GM19455 (cell line): ENCODE data around the gene EML3.
"Not testable (repeated sequence)": the region's sequence is repeated elsewhere in the genome, so short reads cannot be mapped to it uniquely, and the experiment has no call there.

Experiments used
- ATAC-seq: cut with Tn5 transposase; IDR thresholded peaks from one replicate; pipeline ENCODE4 v1.9.1; 2021; ENCODE audit not compliant: unreplicated experiment

The EML3 gene

GRCh38 chr11:62621027-62621566 lies 8.5 kb upstream of the EML3 start:
- ATAC-seq, result no peak

GRCh38 chr11:62616957-62617356 lies 4.4 kb upstream of the EML3 start:
- ATAC-seq, result not testable (repeated sequence)

DNA sequence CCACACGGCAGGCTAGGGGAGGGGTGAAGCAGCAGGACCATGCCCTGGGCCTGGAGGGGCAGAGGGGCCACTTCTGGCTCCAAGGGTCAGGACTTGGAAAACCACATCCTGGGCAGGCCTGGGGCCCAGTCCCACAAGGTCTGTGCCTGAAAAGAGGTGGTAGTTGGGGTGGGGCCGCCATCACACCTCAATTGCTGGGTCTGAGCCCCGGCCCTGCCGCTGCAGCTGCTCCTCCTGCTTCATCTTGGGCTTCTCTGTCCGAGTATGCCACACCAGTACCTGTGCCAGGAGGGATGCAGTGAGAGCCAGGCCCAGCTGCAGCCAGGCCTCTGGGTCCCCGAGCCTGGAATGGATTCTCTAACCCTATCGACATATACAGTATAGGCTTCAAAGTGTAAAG lies 2.9 kb upstream of the EML3 start:
- no peak for ATAC-seq

DNA sequence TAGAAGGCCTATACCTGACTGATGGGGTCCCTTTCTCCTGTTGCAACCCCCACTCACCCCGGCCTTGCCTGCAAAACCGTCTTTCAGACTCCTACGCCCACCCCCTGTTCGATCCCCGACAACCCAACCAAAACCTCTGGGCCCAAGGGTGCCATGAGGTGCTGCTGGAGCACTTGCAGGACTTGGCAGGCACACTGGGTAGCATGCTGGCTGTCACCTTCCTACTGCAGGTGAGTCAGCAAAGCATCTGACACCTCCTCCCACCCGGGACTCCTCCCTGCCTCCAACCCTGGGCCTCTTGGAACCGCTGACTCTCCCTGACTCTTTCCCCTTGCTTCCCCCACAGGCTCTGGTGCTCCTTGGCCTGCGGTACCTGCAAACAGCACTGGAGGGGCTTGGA lies 1.7 kb upstream of the EML3 start:
- no peak for ATAC-seq

- no peak for ATAC-seq
These were observed 760 bp upstream of the EML3 start for GRCh38 chr11:62613291-62613778.

GRCh38 chr11:62611705-62612365 lies 740 bp downstream of the EML3 start:
- peak; percentile 23 for ATAC-seq

DNA sequence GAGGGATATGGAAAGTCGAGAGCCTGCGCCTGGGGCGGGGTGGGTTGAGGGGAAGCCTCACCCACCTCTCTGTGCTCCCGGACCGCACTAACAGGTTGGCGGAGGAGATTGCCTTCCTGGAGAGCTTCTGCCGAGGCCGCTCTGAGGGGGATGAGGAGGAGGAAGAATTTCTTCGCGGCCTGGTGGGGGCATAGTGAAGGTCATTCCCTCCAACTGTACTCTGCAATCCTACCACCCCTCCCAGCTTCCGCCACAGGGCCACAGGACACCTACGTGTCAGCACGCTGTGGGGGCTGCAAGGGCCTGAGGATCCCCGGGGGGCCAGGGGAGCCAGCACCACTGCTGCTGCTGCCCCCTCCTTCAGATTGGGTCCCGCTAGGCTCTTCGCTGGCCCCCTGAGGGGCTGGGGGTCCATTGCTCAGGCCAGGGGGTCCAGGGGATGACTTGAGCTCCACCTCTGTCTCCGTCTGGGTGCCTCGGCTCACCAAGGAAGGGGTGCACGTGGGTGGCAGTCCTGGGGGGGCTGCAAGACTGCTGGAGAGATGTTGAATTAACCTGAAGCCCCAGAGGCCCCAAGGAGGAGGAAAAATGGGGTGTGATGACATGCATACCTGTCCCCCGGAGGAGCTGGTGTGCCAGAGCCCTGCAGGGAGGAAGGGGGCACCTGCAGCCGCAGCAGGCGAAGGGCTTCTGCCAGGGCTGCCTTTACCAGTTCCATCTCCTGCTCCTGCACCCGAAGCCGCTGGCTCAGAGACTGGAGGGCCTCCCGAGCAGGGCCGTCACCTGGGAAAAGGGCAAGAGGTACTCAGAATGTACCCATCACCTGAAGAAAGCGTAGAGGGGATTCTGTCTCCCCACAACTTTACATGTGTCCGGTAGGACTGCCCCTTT lies 1.5 kb downstream of the EML3 start:
- no peak for ATAC-seq

DNA sequence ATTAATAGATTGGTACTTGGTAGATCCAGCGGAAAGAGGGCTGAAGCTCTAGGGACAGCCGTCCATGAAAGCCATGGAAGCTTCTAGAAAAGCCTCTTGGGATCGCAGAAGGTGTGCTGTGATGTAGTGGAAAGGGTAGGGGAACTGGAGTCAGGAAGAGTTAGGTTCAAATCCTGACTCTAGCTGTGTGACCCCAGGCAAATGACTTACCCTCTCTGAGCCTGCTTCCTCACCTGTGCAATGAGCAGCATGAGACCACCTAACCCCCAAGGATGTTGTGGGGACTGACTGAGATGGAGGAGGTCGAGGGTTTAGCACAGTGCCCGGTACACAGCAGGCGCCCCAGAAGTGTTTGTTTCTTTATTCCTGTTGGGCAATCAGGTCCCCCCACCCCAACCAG lies 2.2 kb downstream of the EML3 start:
- no peak for ATAC-seq

GRCh38 chr11:62608776-62609175 lies 3.8 kb downstream of the EML3 start:
- no peak for ATAC-seq

- ATAC-seq, result no peak
These were observed 4.9 kb downstream of the EML3 start for GRCh38 chr11:62607714-62608113.

DNA sequence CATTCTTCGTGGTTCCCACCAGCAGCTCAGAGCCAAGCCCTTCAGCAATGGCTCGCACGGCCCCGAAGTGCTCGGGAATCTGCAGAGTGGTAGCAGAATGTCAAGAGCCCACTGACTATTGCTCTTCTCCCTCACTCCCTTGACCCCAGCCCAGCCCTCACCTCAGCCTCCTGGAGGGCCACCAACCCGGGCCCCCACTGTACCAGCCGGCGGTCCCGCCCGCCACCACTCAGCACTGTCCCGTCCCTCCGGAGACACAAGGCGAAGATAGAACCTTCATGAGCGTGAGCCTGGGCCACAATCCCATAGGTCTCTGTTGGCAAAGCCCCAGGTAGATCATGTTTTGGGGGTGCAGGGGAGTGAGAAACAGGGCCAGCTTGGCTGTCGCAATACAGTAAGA lies 6.7 kb downstream of the EML3 start:
- ATAC-seq, result no peak

DNA sequence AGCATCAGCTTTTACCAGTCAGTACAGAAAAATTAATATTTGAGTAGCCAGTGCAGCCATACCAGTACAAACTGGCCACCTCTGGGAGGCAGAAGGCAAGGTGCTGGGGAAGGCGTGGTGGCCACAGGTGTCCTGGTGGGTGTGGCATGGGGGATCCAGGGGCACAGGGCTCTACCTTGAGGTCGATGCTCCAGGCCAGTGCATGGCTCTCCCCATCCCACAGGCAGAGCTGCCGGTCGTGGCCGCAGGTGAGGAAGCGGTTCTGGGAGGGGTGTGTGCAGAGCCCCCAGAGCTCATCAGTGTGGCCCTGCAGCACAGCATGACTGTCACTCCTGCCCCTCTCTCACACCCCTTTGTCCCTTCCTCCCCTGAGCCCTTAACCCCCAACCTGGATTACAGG lies 7.1 kb downstream of the EML3 start:
- ATAC-seq, result no peak

DNA sequence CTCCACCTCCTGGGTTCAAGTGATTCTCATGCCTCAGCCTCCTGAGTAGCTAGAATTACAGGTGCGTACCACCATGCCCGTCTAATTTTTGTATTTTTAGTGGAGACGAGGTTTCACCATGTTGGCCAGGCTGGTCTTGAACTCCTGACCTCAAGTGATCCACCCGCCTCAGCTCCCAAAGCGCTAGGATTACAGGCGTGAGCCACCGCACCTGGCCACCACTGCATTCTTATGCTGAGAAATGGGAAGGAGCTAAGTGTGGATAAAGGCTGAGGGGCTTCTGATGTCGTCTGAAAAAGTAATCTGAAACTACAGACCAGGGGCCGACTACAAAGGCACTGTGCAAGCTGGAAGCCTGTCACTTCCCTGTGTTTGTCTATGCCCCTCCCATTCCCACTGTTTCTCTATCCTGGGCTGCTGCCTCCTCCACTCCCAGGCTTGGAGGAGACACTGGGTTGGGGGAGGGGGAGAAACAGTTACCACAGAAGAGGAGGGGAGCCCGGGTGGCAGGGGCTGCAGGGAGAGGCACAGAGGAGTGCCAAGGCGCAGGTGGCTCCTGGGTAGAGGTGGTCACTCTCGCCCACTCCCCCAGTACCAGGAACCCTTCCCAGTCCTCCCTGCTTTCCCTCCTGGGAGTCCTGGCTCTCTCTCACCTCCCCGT lies 8.0 kb downstream of the EML3 start:
- no peak for ATAC-seq

DNA sequence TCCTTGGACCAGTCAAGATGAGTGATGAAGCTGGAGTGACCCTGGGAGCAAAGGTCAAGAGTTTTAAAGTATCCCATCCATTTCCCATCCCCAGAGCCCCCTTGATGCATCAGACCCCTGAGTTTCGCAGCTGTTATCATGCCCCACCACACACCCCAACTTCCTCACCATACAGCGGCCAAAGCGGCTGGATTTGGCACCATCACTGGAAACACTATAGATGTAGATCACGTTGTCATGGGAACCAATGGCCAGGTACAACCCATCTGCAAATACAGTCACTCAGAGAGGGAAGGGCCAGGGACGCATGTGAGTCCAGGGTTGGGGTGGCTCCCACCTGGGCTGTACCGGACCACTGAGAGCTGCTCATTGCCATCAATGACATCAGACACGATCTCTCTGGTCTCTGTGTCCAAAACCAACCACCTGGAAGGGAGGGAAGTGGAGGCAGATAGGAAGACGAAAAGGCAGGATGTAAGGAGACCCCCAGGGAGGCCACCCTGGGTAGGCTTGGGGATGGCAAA lies 8.7 kb downstream of the EML3 start:
- ATAC-seq, result no peak

DNA sequence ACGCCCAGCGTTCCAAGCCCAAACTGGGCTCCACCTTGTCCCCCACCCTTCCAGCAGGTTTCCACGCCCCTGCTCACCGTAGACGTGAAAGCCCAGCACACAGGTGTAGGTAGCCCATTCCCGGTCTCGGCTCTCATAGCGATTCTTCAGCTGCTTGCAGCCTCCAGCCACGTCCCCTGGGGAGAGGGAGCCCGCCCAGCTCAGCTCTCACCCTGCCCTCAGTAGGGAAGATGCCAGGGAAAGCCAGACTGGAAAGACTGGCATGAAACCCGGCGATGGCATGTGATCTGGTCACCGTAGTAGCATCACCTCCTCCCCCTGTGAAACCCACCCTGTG lies 9.5 kb downstream of the EML3 start:
- ATAC-seq, result no peak

- no peak for ATAC-seq
These were observed 10.2 kb downstream of the EML3 start for GRCh38 chr11:62602141-62603071.

DNA sequence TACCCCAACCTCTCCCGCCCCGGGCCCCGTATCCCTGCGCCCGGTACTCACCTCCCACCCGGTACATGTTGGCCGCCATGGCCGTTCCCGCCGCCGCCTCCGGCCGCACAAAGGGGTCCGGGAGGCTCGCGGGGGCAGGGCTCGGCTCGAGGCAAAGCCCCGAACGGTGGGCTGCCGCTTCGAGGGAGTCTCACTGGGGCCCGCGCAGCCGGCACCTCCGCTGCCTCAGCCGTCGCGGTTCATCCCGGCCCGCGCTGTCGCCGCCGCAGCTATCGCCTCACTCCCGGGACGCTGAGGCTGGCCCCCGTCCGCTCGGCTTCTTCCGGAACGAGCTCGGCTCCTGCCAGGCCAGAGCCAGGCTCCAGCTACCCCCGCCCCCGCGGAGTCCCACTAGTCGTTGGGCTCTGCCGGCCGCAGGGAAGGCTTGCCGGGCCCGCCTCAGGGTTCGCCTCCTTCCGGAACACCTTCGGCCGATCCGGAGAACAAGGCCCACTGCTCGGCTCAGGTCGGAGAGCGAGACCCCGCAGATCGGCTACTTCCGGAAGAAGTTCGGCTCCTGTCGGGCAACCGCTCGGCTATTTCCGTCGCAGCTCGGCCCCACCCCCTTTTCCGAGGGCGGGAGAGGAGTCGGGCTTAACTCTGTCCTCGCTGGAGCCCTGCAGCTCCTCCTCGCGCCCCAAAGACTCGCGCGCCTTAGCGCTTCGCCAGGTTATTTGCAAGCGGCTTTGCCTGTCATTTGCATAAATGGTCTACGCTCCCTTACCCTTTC lies 11.0 kb downstream of the EML3 start, which contains the start of gene MTA2:
TSS of gene MTA2 (minus strand) at position 494 of the 769 bp plus-strand sequence. CDS start at position 79, 415 bp downstream.
- peak; percentile 73 for ATAC-seq

DNA sequence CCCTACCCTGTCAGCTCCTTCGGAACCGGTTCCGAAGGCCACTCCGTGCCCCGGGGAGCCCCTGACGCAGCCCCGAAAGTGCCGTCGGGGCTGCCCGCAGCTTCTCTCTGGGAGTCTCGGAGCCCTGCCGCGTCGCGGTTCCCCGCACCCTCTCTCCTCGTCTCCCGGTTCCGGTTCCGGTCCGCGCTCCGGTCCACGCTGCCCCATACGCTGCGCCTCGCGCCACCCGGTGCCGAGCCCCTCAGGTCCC lies 11.5 kb downstream of the EML3 start:
- peak; percentile 9 for ATAC-seq

GRCh38 chr11:62600367-62601121 lies 12.0 kb downstream of the EML3 start:
- ATAC-seq, result no peak
